GM23338 (cell line): Measurements from ENCODE around the gene MITD1. TPM values are rescaled to one million over a fixed set of nuclear protein-coding genes. Genes with fewer than 3 reads are reported as not detected.

Source experiments
- ATAC-seq: fragments of 200-7000 bp; cut with Tn5 transposase; 3 replicates; pipeline ENCODE4 v1.9.1; 2020
- DNase-seq: peaks from one replicate; pipeline ENCODE4 v3.0.0-alpha.2; 2015; ENCODE audit warnings: low spot score
- H2AFZ ChIP-seq: fragments of 200-600 bp; sonication (generic); 2 replicates; pipeline ENCODE4 v1.8.0; 2016; ENCODE audit warnings: antibody characterized with exemption, mild to moderate bottlenecking, moderate library complexity
- H3F3A ChIP-seq: fragments of 200-600 bp; sonication (generic); replicated peaks from 2 replicates; pipeline ENCODE4 v1.8.0; 2017; ENCODE audit warnings: antibody characterized with exemption, mixed run types, low read depth
- H3K27ac ChIP-seq: fragments of 200-600 bp; sonication (generic); 2 replicates; pipeline ENCODE4 v1.6.1; 2016; ENCODE audit warnings: low read depth
- H3K27me3 ChIP-seq: fragments of 200-600 bp; sonication (generic); 2 replicates; pipeline ENCODE4 v1.8.0; 2016; ENCODE audit warnings: mild to moderate bottlenecking, mixed run types, moderate library complexity; ENCODE audit not compliant: insufficient read depth
- H3K36me3 ChIP-seq: fragments of 200-600 bp; sonication (generic); 2 replicates; pipeline ENCODE4 v1.8.0; 2016; ENCODE audit warnings: mild to moderate bottlenecking; ENCODE audit not compliant: insufficient read depth
- H3K4me1 ChIP-seq: fragments of 200-600 bp; sonication (generic); 2 replicates; pipeline ENCODE4 v1.8.0; 2016; ENCODE audit warnings: mild to moderate bottlenecking, moderate library complexity; ENCODE audit not compliant: insufficient read depth
- H3K4me2 ChIP-seq: fragments of 200-600 bp; sonication (generic); 2 replicates; pipeline ENCODE4 v1.7.1; 2017; ENCODE audit warnings: mixed run types
- H3K4me3 ChIP-seq: fragments of 200-600 bp; sonication (generic); 2 replicates; pipeline ENCODE4 v1.6.1; 2016; ENCODE audit warnings: mixed run types
- H3K79me2 ChIP-seq: fragments of 200-600 bp; sonication (generic); replicated peaks from 2 replicates; pipeline ENCODE4 v1.8.0; 2017; ENCODE audit warnings: mild to moderate bottlenecking; ENCODE audit not compliant: insufficient read depth
- H3K9me2 ChIP-seq: fragments of 200-600 bp; sonication (generic); 2 replicates; pipeline ENCODE4 v1.8.0; 2017; ENCODE audit not compliant: insufficient read depth
- H4K20me1 ChIP-seq: fragments of 200-600 bp; sonication (generic); replicated peaks from 2 replicates; pipeline ENCODE4 v1.8.0; 2017; ENCODE audit warnings: mild to moderate bottlenecking; ENCODE audit not compliant: insufficient read depth
- H3K27ac Mint-ChIP-seq: 2 replicates; pipeline ENCODE4 v1.8.0; 2020; ENCODE audit warnings: inconsistent platforms, mild to moderate bottlenecking, moderate library complexity, mixed read lengths
- H3K27me3 Mint-ChIP-seq: 3 replicates; pipeline ENCODE4 v1.8.0; 2022; ENCODE audit warnings: low read depth, mild to moderate bottlenecking, moderate library complexity, mixed read lengths, inconsistent platforms; ENCODE audit not compliant: insufficient read depth, poor library complexity
- H3K36me3 Mint-ChIP-seq: 3 replicates; pipeline ENCODE4 v1.8.0; 2021; ENCODE audit warnings: low read depth, mild to moderate bottlenecking, inconsistent platforms, moderate library complexity, mixed read lengths
- H3K4me1 Mint-ChIP-seq: 3 replicates; pipeline ENCODE4 v1.8.0; 2020; ENCODE audit warnings: mild to moderate bottlenecking, inconsistent platforms, mixed read lengths
- H3K4me3 Mint-ChIP-seq: 3 replicates; pipeline ENCODE4 v1.8.0; 2021; ENCODE audit warnings: moderate library complexity, mild to moderate bottlenecking, inconsistent platforms, mixed read lengths
- H3K9me3 Mint-ChIP-seq: 3 replicates; pipeline ENCODE4 v1.8.0; 2020; ENCODE audit warnings: moderate library complexity, mild to moderate bottlenecking, inconsistent platforms, mixed read lengths
- CREB1 ChIP-seq: fragments of 250-450 bp; sonication (Bioruptor Pico); IDR thresholded peaks from 2 replicates; pipeline ENCODE4 v1.5.0; 2020; ENCODE audit warnings: low read depth, mild to moderate bottlenecking, moderate library complexity
- EZH2 ChIP-seq: fragments of 200-600 bp; sonication (generic); IDR thresholded peaks from one replicate; pipeline ENCODE4 v1.8.0; 2017; ENCODE audit warnings: antibody characterized with exemption, mild to moderate bottlenecking, low read depth; ENCODE audit not compliant: unreplicated experiment
- EZH2phosphoT487 ChIP-seq: fragments of 200-600 bp; sonication (generic); IDR thresholded peaks from one replicate; pipeline ENCODE4 v1.8.1; 2018; ENCODE audit warnings: antibody characterized with exemption; ENCODE audit not compliant: unreplicated experiment
- JUNB ChIP-seq: IDR thresholded peaks from one replicate; pipeline ENCODE4 v1.6.1; 2016; ENCODE audit warnings: antibody characterized with exemption; ENCODE audit not compliant: unreplicated experiment
- NANOG ChIP-seq: IDR thresholded peaks from 2 replicates; pipeline ENCODE4 v1.6.1; 2016; ENCODE audit warnings: antibody characterized with exemption, borderline replicate concordance
- POLR2AphosphoS5 ChIP-seq: IDR thresholded peaks from 2 replicates; pipeline ENCODE4 v1.6.1; 2016; ENCODE audit warnings: antibody characterized with exemption, low read depth
- ZNF114 ChIP-seq: fragments of 250-450 bp; sonication (Bioruptor Pico); IDR thresholded peaks from 2 replicates; pipeline ENCODE4 v1.5.0; 2020; ENCODE audit warnings: mild to moderate bottlenecking, moderate library complexity
- ZNF331 ChIP-seq: fragments of 250-450 bp; sonication (Bioruptor Pico); IDR thresholded peaks from 2 replicates; pipeline ENCODE4 v1.5.0; 2020; ENCODE audit warnings: low read depth, mild to moderate bottlenecking, moderate library complexity
- polyA plus RNA-seq: library from polyadenylated mRNA; unstranded; fragments of >200 nt; fragmentation: Nextera tagmentation; extraction: Ambion mirVana; gene quantifications from 2 replicates; pipeline ENCODE4 v1.2.1, GENCODE V29; 2016
- total RNA-seq: library from RNA; depleted of rRNA; stranded (reverse); fragments of >200 nt; shearing (Covaris generic); gene quantifications from 2 replicates; pipeline ENCODE4 v1.2.3, GENCODE V29; 2014
- TF ChIP-seq, protein P1 (sequence below), 2 experiments: fragments of 200-600 bp in 1 of 2; sonication (generic) in 1 of 2; conservative IDR thresholded peaks; 2 replicates each; pipeline versions ENCODE4 v1.5.1 to v1.6.1; 2016 to 2017; ENCODE audit warnings: antibody characterized with exemption in 2 of 2, low read depth in 2 of 2, mild to moderate bottlenecking in 2 of 2, moderate library complexity in 1 of 2
- TF ChIP-seq, protein P2 (sequence below): IDR thresholded peaks from 2 replicates; pipeline ENCODE4 v1.6.1; 2016; ENCODE audit warnings: antibody characterized with exemption

The MITD1 gene
- total and polyA plus RNA-seq, 2 experiments from 2014 or later, result 37.9 to 105 TPM

DNA sequence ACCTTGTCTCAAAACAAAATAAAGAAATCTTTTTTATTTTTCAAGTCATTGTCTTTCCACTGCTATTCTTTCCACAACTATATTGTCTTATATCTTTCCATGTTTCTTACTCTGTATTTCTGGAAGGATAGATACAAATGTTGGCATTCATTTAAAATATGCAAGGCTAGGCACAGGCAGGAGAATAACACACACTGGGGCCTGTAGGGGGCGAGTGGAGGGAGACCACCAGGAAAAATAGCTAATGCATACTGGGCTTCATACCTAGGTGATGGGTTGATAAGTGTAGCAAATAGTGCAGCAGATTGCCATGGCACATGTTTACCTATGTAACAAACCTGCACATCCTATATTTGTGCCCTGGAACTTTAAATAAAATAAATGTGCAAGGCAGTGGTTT lies 9.7 kb upstream of the MITD1 start:
- H3K9me3 Mint-ChIP-seq, result no peaks in the 10 kb centered on the region
- H3K36me3 Mint-ChIP-seq, result peaks cover 68% of the 10 kb centered on the region
- Histone ChIP-seq H3F3A (no peaks in the 10 kb centered on the region), H3K79me2 (peaks cover 48% of the 10 kb centered on the region), H4K20me1 (peaks cover 15% of the 10 kb centered on the region), H3K36me3 (peaks cover 31% of the 10 kb centered on the region), H3K4me1 (no peaks in the 10 kb centered on the region), H3K4me2 (no peak overlapping the region), H3K9me2 (0 out of 2 replicates have a peak, but pooled peaks cover 2% of the 10 kb centered on the region), H2AFZ (no peak overlapping the region), H3K27me3 (no peaks in the 10 kb centered on the region), H3K4me3 (no peak overlapping the region), H3K27ac (no peak overlapping the region)
- H3K4me3 Mint-ChIP-seq, result no peak overlapping the region
- no peaks in the 10 kb centered on the region for H3K27me3 Mint-ChIP-seq
- TF ChIP-seq, protein P1, sequence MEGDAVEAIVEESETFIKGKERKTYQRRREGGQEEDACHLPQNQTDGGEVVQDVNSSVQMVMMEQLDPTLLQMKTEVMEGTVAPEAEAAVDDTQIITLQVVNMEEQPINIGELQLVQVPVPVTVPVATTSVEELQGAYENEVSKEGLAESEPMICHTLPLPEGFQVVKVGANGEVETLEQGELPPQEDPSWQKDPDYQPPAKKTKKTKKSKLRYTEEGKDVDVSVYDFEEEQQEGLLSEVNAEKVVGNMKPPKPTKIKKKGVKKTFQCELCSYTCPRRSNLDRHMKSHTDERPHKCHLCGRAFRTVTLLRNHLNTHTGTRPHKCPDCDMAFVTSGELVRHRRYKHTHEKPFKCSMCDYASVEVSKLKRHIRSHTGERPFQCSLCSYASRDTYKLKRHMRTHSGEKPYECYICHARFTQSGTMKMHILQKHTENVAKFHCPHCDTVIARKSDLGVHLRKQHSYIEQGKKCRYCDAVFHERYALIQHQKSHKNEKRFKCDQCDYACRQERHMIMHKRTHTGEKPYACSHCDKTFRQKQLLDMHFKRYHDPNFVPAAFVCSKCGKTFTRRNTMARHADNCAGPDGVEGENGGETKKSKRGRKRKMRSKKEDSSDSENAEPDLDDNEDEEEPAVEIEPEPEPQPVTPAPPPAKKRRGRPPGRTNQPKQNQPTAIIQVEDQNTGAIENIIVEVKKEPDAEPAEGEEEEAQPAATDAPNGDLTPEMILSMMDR (conservative IDR thresholded peaks at IDR 0.05; ENCODE audit: low read depth in 2 of 2), result peak; percentile 35 to 45
- no peak for TF ChIP-seq ZNF114 (CRISPR knock-in tag)
- DNase-seq (peak; percentile 9), ATAC-seq (no peak)
- no peaks in the 10 kb centered on the region for H3K4me1 Mint-ChIP-seq
- no peak overlapping the region for H3K27ac Mint-ChIP-seq

DNA sequence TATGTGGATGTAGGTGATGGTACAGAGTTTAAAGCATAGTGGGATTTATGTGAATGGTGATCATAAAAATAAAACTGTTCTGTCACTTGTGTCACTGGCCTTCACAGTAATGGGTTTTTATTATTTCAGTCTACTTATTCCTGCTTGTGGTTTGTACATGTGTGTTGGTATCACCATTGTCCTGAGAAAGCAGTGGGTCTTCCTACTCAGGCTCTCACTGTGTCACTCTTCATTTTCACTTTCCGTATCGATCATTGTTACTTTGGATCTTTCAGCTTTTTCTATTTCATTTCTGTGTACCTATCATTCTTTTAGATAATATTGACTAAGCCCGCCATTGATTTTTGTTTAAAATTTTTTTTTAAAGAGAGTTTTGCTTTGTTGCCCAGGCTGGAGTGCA lies 7.5 kb upstream of the MITD1 start:
- DNase-seq (no peak), ATAC-seq (no peak)
- H3K36me3 Mint-ChIP-seq, result peaks cover 65% of the 10 kb centered on the region
- no peaks in the 10 kb centered on the region for H3K4me1 ChIP-seq
- no peaks in the 10 kb centered on the region for H3F3A ChIP-seq
- TF ChIP-seq CREB1 (CRISPR knock-in tag) (no peak), POLR2AphosphoS5 (no peak), EZH2phosphoT487 (no peak), NANOG (no peak), EZH2 (no peak), ZNF114 (CRISPR knock-in tag) (no peak), ZNF331 (CRISPR knock-in tag) (no peak), JUNB (no peak)
- TF ChIP-seq, protein P2, sequence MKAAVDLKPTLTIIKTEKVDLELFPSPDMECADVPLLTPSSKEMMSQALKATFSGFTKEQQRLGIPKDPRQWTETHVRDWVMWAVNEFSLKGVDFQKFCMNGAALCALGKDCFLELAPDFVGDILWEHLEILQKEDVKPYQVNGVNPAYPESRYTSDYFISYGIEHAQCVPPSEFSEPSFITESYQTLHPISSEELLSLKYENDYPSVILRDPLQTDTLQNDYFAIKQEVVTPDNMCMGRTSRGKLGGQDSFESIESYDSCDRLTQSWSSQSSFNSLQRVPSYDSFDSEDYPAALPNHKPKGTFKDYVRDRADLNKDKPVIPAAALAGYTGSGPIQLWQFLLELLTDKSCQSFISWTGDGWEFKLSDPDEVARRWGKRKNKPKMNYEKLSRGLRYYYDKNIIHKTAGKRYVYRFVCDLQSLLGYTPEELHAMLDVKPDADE, result no peak
- peaks cover 70% of the 10 kb centered on the region for H3K79me2 ChIP-seq
- H3K4me3 ChIP-seq, result no peak overlapping the region
- no peak overlapping the region for H2AFZ ChIP-seq
- H3K27me3 ChIP-seq, result no peaks in the 10 kb centered on the region
- no peak overlapping the region for H3K27ac Mint-ChIP-seq
- H3K4me3 Mint-ChIP-seq, result no peak overlapping the region
- H3K27ac ChIP-seq, result no peak overlapping the region; the same call in 1 of the 2 replicates
- no peaks in the 10 kb centered on the region for H3K27me3 Mint-ChIP-seq
- peaks cover 22% of the 10 kb centered on the region for H3K36me3 ChIP-seq
- H3K4me2 ChIP-seq, result no peak overlapping the region
- peaks cover 2% of the 10 kb centered on the region; the same call in 1 of the 2 replicates for H3K9me2 ChIP-seq
- no peaks in the 10 kb centered on the region; the same call in 2 of the 3 replicates for H3K4me1 Mint-ChIP-seq
- peaks cover 18% of the 10 kb centered on the region for H4K20me1 ChIP-seq
- no peaks in the 10 kb centered on the region for H3K9me3 Mint-ChIP-seq
